Tibial nerve (tissue), 4 donors: Measurements from ENCODE around the gene TRIM75. TPM values are rescaled to one million over a fixed set of nuclear protein-coding genes. Genes with fewer than 3 reads are reported as not detected.
"Not testable (repeated sequence)": the region's sequence is repeated elsewhere in the genome, so short reads cannot be mapped to it uniquely, and the experiment has no call there.

Experiments used
- DNase-seq, 2 donors: peaks; one replicate each; pipeline ENCODE4 v3.0.0-alpha.2; 2019; ENCODE audit warnings: low spot score in 2 of 2
- H3K27ac ChIP-seq, 4 donors: fragments of 200-600 bp; sonication (generic) in 3 of 4; one replicate each; pipeline ENCODE4 v1.5.1; 2017 to 2019; ENCODE audit warnings: mild to moderate bottlenecking in 1 of 4
- H3K27me3 ChIP-seq, 2 donors: fragments of 200-600 bp; sonication (generic) in 1 of 2; one replicate each; pipeline versions ENCODE4 v1.5.1 to v1.6.0; 2017 to 2019
- H3K36me3 ChIP-seq, 3 donors: fragments of 200-600 bp; sonication (generic); one replicate each; pipeline ENCODE4 v1.5.1; 2018 to 2019
- H3K4me1 ChIP-seq, 4 donors: fragments of 200-600 bp; sonication (generic) in 3 of 4; one replicate each; pipeline ENCODE4 v1.5.1; 2017 to 2019
- H3K4me3 ChIP-seq, 4 donors: fragments of 200-600 bp; sonication (generic) in 3 of 4; one replicate each; pipeline ENCODE4 v1.5.1; 2017 to 2019; ENCODE audit warnings: mild to moderate bottlenecking in 1 of 4, moderate library complexity in 1 of 4
- H3K9me3 ChIP-seq, 4 donors: fragments of 200-600 bp; sonication (generic) in 3 of 4; one replicate each; pipeline ENCODE4 v1.5.1; 2017 to 2019
- CTCF ChIP-seq, 5 experiments: fragments of 200-600 bp in 3 of 5; fragments of 450-650 bp in 2 of 5; sonication (generic) in 3 of 5; IDR thresholded peaks; one replicate each; pipeline ENCODE4 v1.5.1; 2016 to 2019; ENCODE audit warnings: antibody characterized with exemption in 5 of 5, mild to moderate bottlenecking in 3 of 5, moderate library complexity in 2 of 5
- EP300 ChIP-seq, 2 donors: sonication (generic); formaldehyde crosslinking; IDR thresholded peaks; one replicate each; pipeline ENCODE4 v1.6.1; 2017; ENCODE audit warnings: antibody characterized with exemption in 2 of 2, mild to moderate bottlenecking in 1 of 2
- POLR2A ChIP-seq, 2 donors: fragments of 450-650 bp; IDR thresholded peaks; one replicate each; pipeline ENCODE4 v1.6.1; 2017; ENCODE audit warnings: antibody characterized with exemption in 2 of 2, mild to moderate bottlenecking in 2 of 2, moderate library complexity in 2 of 2
- WGBS, 2 donors: methylation state at CpG; one replicate each; pipeline ENCODE4 v1.1.5; 2018; 5-methylcytosine and 5-hydroxymethylcytosine counted together
- total RNA-seq, 4 donors: library from RNA; depleted of rRNA; stranded (reverse); fragments of >200 nt; gene quantifications; one replicate each; pipeline ENCODE4 v1.1.0, GENCODE V29; 2016

Gene TRIM75
- total RNA-seq, 4 donors from 2014 or later: not detected

- no peak for TF ChIP-seq CTCF (IDR thresholded peaks at IDR 0.05)
- no peak for TF ChIP-seq EP300 (IDR thresholded peaks at IDR 0.05)
- TF ChIP-seq POLR2A (IDR thresholded peaks at IDR 0.05): no peak
- Histone ChIP-seq H3K27me3 (no peaks in the 10 kb centered on the region), H3K4me1 (no peaks in the 10 kb centered on the region), H3K36me3 (peaks cover 0 to 62% (median 6%) of the 10 kb centered on the region in 3 donors), H3K9me3 (no peaks in the 10 kb centered on the region), H3K27ac (no peak overlapping the region), H3K4me3 (no peak overlapping the region)
- 89 to 93% methylated on average over 5 of the region's 5 CpGs for WGBS, 2 donors
- no peak for DNase-seq
Observed at GRCh38 chr4:165077034-165077578, 23.4 kb downstream of the TRIM75 start.

- Histone ChIP-seq H3K27me3 (no peaks in the 10 kb centered on the region), H3K36me3 (peaks cover under 1 to 67% (median 6%) of the 10 kb centered on the region in 3 donors), H3K27ac (no peak overlapping the region), H3K9me3 (no peaks in the 10 kb centered on the region), H3K4me1 (no peaks in the 10 kb centered on the region), H3K4me3 (no peak overlapping the region)
- WGBS, 2 donors: 33 to 34% methylated on average over 6 of the region's 6 CpGs
- no peak for TF ChIP-seq EP300 (IDR thresholded peaks at IDR 0.05)
- TF ChIP-seq POLR2A (IDR thresholded peaks at IDR 0.05): no peak
- TF ChIP-seq CTCF (IDR thresholded peaks at IDR 0.05): no peak
- DNase-seq: no peak
Observed at GRCh38 chr4:165079476-165079875, 25.8 kb downstream of the TRIM75 start.

- DNase-seq: not testable (repeated sequence)
Observed at GRCh38 chr4:165084787-165085186, 31.1 kb downstream of the TRIM75 start.

GRCh38 chr4:165085946-165086345 lies 32.3 kb downstream of the TRIM75 start:
- WGBS, 2 donors: 94 to 97% methylated on average over 2 of the region's 2 CpGs

More at GRCh38 chr4:165084787-165085186, 31.1 kb downstream of the TRIM75 start:
- H3K27ac ChIP-seq, H3K9me3 ChIP-seq, H3K27me3 ChIP-seq, H3K4me1 ChIP-seq, H3K4me3 ChIP-seq: not testable (repeated sequence)
- H3K36me3 ChIP-seq: peaks cover 3 to 66% (median 6%) of the 10 kb centered on the region in 3 donors
- 97 to 98% methylated on average over 7 of the region's 7 CpGs for WGBS, 2 donors

GRCh38 chr4:165088366-165088765 lies 34.7 kb downstream of the TRIM75 start:
- DNase-seq: no peak
- Histone ChIP-seq H3K36me3 (peaks cover 0 to 91% (median 3%) of the 10 kb centered on the region in 3 donors), H3K27ac (no peak overlapping the region), H3K4me3 (no peak overlapping the region), H3K27me3 (no peaks in the 10 kb centered on the region), H3K4me1 (no peaks in the 10 kb centered on the region), H3K9me3 (no peaks in the 10 kb centered on the region)
- TF ChIP-seq CTCF (IDR thresholded peaks at IDR 0.05) (no peak), POLR2A (IDR thresholded peaks at IDR 0.05) (no peak), EP300 (IDR thresholded peaks at IDR 0.05) (no peak)
- 84 to 94% methylated on average over 3 of the region's 3 CpGs for WGBS, 2 donors

More at GRCh38 chr4:165085946-165086345, 32.3 kb downstream of the TRIM75 start:
- H3K27ac ChIP-seq: no peak overlapping the region
- no peaks in the 10 kb centered on the region for H3K27me3 ChIP-seq
- no peak overlapping the region for H3K4me3 ChIP-seq
- TF ChIP-seq CTCF (IDR thresholded peaks at IDR 0.05) (no peak), EP300 (IDR thresholded peaks at IDR 0.05) (no peak), POLR2A (IDR thresholded peaks at IDR 0.05) (no peak)
- no peaks in the 10 kb centered on the region for H3K4me1 ChIP-seq
- no peaks in the 10 kb centered on the region for H3K9me3 ChIP-seq
- DNase-seq: no peak
- peaks cover 2 to 72% (median 3%) of the 10 kb centered on the region in 3 donors for H3K36me3 ChIP-seq

- DNase-seq, H3K27ac ChIP-seq, H3K27me3 ChIP-seq, H3K9me3 ChIP-seq, H3K4me1 ChIP-seq, H3K4me3 ChIP-seq: not testable (repeated sequence)
- WGBS, 2 donors: 92% methylated on average over 8 of the region's 8 CpGs
- peaks cover 0 to 87% (median 3%) of the 10 kb centered on the region in 3 donors for H3K36me3 ChIP-seq
Observed at GRCh38 chr4:165092187-165092586, 38.5 kb downstream of the TRIM75 start.
